Measurements from ENCODE around the gene REEP5. TPM values are rescaled to one million over a fixed set of nuclear protein-coding genes. Genes with fewer than 3 reads are reported as not detected.
A peak's percentile ranks its signal among the peaks of the same experiment; 100 is the strongest.

The REEP5 gene
- total RNA-seq, 3 donors from 2014 or later = 96.4 to 177 (median 117) TPM

DNA sequence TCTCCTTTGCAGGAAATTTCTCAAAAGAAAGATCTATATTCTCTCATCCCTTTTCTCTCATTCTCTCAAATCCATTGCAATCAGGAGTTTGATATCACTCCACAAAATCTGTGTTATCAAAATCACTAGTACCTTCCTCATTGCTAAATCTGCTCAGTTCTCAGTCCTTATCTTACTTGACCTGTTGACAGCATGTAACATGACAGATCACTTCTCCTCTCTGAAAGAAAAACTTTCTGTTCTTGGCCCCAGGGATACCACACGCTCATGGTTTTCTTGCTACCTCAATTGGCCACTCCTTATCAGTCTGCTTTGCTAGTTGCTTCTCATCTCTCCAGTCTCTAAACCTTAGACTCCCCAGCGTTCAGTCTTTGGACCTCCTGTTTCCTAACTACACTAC is 38.8 kb downstream of the REEP5 start:
- H3K9me3 ChIP-seq = no peaks in the 10 kb centered on the region
- no peak overlapping the region for H3K27ac ChIP-seq
- intact Hi-C loops (cut with DNase I; ENCODE audit: low total_unique reads) = no loop called here
- H3K27me3 ChIP-seq = no peaks in the 10 kb centered on the region
- no peaks in the 10 kb centered on the region for H3K4me1 ChIP-seq
- TF ChIP-seq POLR2AphosphoS5 (IDR thresholded peaks at IDR 0.05) (no peak), POLR2A (IDR thresholded peaks at IDR 0.05) (no peak)
- TF ChIP-seq, protein P1, sequence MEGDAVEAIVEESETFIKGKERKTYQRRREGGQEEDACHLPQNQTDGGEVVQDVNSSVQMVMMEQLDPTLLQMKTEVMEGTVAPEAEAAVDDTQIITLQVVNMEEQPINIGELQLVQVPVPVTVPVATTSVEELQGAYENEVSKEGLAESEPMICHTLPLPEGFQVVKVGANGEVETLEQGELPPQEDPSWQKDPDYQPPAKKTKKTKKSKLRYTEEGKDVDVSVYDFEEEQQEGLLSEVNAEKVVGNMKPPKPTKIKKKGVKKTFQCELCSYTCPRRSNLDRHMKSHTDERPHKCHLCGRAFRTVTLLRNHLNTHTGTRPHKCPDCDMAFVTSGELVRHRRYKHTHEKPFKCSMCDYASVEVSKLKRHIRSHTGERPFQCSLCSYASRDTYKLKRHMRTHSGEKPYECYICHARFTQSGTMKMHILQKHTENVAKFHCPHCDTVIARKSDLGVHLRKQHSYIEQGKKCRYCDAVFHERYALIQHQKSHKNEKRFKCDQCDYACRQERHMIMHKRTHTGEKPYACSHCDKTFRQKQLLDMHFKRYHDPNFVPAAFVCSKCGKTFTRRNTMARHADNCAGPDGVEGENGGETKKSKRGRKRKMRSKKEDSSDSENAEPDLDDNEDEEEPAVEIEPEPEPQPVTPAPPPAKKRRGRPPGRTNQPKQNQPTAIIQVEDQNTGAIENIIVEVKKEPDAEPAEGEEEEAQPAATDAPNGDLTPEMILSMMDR (IDR thresholded peaks at IDR 0.05) = no peak
- H3K4me3 ChIP-seq = no peak overlapping the region
- H3K36me3 ChIP-seq = no peaks in the 10 kb centered on the region
- DNase-seq (ENCODE audit: low spot score in 2 of 2) = no peak

DNA sequence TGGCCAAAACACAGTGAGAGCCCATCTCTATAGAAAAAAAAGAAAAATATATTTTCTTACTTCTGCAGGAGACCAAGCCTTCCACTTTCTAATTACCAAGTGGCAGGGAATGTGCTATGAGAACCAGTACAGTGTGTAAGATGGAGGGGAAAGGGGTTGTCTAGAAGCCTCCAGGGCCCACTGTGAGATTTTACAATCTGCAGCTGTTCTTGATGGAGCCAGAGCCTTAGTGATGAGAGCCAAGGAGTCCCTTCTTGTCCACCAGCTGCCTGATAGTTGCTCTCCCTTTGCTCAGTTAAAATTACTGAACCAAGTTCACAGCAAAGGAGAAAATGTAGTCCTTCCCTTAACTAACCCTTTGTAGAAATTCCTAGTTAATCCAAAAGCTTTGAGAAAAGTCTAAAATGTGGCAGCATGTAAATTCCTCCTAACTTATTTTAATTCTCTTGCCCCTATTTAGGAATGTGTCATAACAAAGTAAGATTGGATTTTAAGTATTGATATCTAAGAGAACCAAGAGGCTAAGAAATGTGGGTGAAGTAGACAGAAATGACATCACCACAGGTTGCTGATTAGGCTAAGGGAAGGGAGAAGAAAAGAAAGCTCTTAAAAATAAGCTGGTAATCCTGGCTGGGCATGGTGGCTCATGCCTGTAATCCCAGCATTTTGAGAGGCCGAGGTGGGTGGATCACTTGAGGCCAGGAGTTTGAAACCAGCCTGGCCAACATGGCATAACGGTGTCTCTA is 41.6 kb downstream of the REEP5 start:
- DNase-seq (ENCODE audit: low spot score in 2 of 2) = no peak
- Histone ChIP-seq H3K27me3 (no peaks in the 10 kb centered on the region), H3K4me1 (no peaks in the 10 kb centered on the region), H3K4me3 (no peak overlapping the region), H3K27ac (no peak overlapping the region), H3K36me3 (no peaks in the 10 kb centered on the region), H3K9me3 (no peaks in the 10 kb centered on the region)
- intact Hi-C loops (cut with DNase I; ENCODE audit: low total_unique reads) = no loop called here
- TF ChIP-seq, protein P1 (IDR thresholded peaks at IDR 0.05) = no peak
- TF ChIP-seq POLR2AphosphoS5 (IDR thresholded peaks at IDR 0.05) = no peak
- no peak for TF ChIP-seq POLR2A (IDR thresholded peaks at IDR 0.05)

DNA sequence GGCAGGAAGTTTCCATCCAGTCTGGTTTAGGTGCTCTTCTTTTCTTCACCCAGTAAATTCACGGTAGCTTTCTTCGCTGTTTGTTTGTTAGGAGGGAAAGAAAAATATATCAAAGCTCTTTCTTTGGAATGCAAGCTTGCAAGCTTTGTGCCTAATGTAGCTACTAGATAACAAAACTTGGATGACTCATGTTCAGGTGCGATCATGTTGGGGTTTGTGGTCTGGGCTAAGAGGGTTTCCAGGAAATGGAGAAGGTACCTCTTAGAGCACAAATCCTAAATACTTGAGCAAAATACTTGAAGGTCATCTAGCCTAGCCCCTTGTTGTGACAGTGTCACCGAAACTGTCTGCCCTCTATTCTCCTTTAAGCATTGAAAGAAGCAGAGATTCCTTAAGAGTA is 43.3 kb downstream of the REEP5 start:
- Histone ChIP-seq H3K9me3 (no peaks in the 10 kb centered on the region), H3K27me3 (no peaks in the 10 kb centered on the region), H3K4me3 (no peak overlapping the region), H3K4me1 (no peaks in the 10 kb centered on the region), H3K36me3 (no peaks in the 10 kb centered on the region), H3K27ac (peak overlapping the region in 1 of 2 donors; percentile 44)
- DNase-seq (ENCODE audit: low spot score in 2 of 2) = no peak
- intact Hi-C loops (cut with DNase I; ENCODE audit: low total_unique reads) = no loop called here
- TF ChIP-seq, protein P1 (IDR thresholded peaks at IDR 0.05) = no peak
- TF ChIP-seq POLR2AphosphoS5 (IDR thresholded peaks at IDR 0.05) (no peak), POLR2A (IDR thresholded peaks at IDR 0.05) (no peak)

DNA sequence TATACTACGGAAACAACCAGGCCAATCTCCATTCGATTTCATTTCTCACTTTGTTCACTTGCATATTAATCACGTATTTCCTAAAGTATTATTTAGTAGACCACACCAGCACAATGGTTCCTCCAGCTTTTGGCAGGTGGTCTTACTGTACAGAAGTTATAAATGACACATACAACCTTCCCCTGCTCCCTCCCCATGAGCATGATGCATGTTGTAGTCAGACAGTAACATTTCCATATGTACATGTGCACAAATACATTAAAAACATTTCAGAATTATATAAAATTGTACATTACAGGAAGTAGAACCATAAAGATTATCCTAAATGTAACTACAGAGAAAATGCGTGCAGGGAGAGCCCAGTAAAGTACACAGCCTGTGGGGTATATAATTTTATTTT is 43.9 kb downstream of the REEP5 start:
- no peak overlapping the region for H3K4me3 ChIP-seq
- H3K27me3 ChIP-seq = no peaks in the 10 kb centered on the region
- DNase-seq (ENCODE audit: low spot score in 2 of 2) = no peak
- H3K4me1 ChIP-seq = no peaks in the 10 kb centered on the region
- no peaks in the 10 kb centered on the region for H3K36me3 ChIP-seq
- TF ChIP-seq POLR2A (IDR thresholded peaks at IDR 0.05) (no peak), POLR2AphosphoS5 (IDR thresholded peaks at IDR 0.05) (no peak)
- TF ChIP-seq, protein P1 (IDR thresholded peaks at IDR 0.05) = no peak
- intact Hi-C loops (cut with DNase I; ENCODE audit: low total_unique reads) = no loop called here
- H3K27ac ChIP-seq = no peak overlapping the region
- no peaks in the 10 kb centered on the region for H3K9me3 ChIP-seq

DNA sequence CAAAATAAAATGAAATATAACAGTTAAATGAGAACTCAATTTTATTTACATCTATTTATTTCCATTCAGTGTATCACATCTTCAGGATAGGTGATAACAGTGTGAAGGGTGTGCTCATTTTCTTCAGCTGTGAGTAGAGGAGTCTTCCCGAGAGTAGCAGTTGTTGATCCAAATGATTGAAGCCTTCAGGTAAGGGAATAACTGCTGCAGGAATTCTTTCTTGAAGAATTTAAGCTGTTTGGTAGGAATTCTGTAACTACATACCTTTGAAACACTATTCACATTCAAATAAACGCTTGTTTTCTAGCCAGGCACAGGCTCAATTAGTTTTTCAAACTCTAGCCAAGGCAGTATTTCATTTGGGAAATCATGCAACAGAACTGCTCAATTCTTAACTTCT is 45.7 kb downstream of the REEP5 start:
- Histone ChIP-seq H3K4me3 (no peak overlapping the region), H3K4me1 (no peaks in the 10 kb centered on the region), H3K27me3 (no peaks in the 10 kb centered on the region), H3K36me3 (no peaks in the 10 kb centered on the region), H3K9me3 (no peaks in the 10 kb centered on the region), H3K27ac (no peak overlapping the region)
- TF ChIP-seq POLR2AphosphoS5 (IDR thresholded peaks at IDR 0.05) (no peak), POLR2A (IDR thresholded peaks at IDR 0.05) (no peak)
- TF ChIP-seq, protein P1 (IDR thresholded peaks at IDR 0.05) = no peak
- no peak for DNase-seq (ENCODE audit: low spot score in 2 of 2)
- intact Hi-C loops (cut with DNase I; ENCODE audit: low total_unique reads) = no loop called here
